Measurements from ENCODE around the gene A2ML1. TPM values are rescaled to one million over a fixed set of nuclear protein-coding genes. Genes with fewer than 3 reads are reported as not detected.
A peak's percentile ranks its signal among the peaks of the same experiment; 100 is the strongest.

A2ML1 gene
- polyA plus RNA-seq, 3 donors: not detected

DNA sequence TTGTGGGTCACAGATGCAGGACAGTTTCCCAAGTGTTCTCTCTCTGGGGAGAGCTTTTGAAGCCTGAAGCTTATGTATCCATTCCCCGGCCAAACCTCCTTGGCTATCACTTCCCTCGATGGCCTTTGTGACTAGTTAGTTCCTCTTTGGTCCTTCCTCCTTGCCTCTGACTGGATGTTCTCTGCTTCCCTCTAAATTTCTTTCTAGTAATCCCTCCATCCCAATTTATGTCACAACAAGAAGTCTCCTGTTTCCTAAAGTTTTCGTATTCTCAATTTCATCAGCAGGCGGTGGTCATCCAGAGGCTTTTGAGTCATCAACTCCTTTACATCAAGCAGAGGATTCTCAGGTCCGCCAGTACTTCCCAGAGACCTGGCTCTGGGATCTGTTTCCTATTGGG, 27.5 kb downstream of the A2ML1 start:
- Histone ChIP-seq H3K27ac (ENCODE audit: low read depth in 1 of 2, low read length in 2 of 2) (no peak overlapping the region), H3K9me3 (replicated peaks in 1 of 2; ENCODE audit: control insufficient read depth in 1 of 2, insufficient read depth in 1 of 2, low read length in 2 of 2) (no peaks in the 10 kb centered on the region), H3K4me3 (replicated peaks in 1 of 3; ENCODE audit: low read depth in 2 of 3, low read length in 3 of 3) (no peak overlapping the region), H3K4me1 (ENCODE audit: control insufficient read depth in 1 of 2, insufficient read depth in 2 of 2, low read length in 2 of 2) (peaks cover 23 to 30% of the 10 kb centered on the region in 2 donors), H3K27me3 (ENCODE audit: control insufficient read depth in 2 of 2, insufficient read depth in 2 of 2, low read length in 2 of 2) (no peaks in the 10 kb centered on the region), H3K36me3 (replicated peaks in 1 of 2; ENCODE audit: control insufficient read depth in 1 of 2, insufficient read depth in 2 of 2, low read length in 2 of 2) (no peaks in the 10 kb centered on the region), H3K79me2 (ENCODE audit: insufficient read depth, low read length) (no peaks in the 10 kb centered on the region), H4K20me1 (ENCODE audit: insufficient read depth, low read length) (no peaks in the 10 kb centered on the region), H3K9ac (ENCODE audit: insufficient read depth, low read length, poor library complexity, severe bottlenecking) (no peak overlapping the region), H3K4me2 (replicated peaks; ENCODE audit: extremely low read depth, low read length, poor library complexity, severe bottlenecking) (no peak overlapping the region), H2AFZ (ENCODE audit: insufficient read depth, low read depth, low read length, poor library complexity, severe bottlenecking) (no peak overlapping the region)
- H3K4me1 Mint-ChIP-seq: peaks cover 27% of the 10 kb centered on the region
- peaks cover 0 to 3% of the 10 kb centered on the region in 2 donors for H3K36me3 Mint-ChIP-seq
- peaks cover 0 to 1% (median 0%) of the 10 kb centered on the region in 7 donors for H3K9me3 Mint-ChIP-seq
- WGBS (ENCODE audit: insufficient coverage): 3% methylated on average over 3 of the region's 5 CpGs
- H3K27me3 Mint-ChIP-seq (ENCODE audit: low read depth in 3 of 3): peaks cover 1 to 7% (median 5%) of the 10 kb centered on the region in 3 donors
- intact Hi-C loops (cut with micrococcal nuclease): loop anchor here (10.0 kb wide), 2 partner anchors 165 to 185 kb away; partner anchors contain the start of gene MFAP5 (in 1 of the 2)
- TF ChIP-seq, protein P1, sequence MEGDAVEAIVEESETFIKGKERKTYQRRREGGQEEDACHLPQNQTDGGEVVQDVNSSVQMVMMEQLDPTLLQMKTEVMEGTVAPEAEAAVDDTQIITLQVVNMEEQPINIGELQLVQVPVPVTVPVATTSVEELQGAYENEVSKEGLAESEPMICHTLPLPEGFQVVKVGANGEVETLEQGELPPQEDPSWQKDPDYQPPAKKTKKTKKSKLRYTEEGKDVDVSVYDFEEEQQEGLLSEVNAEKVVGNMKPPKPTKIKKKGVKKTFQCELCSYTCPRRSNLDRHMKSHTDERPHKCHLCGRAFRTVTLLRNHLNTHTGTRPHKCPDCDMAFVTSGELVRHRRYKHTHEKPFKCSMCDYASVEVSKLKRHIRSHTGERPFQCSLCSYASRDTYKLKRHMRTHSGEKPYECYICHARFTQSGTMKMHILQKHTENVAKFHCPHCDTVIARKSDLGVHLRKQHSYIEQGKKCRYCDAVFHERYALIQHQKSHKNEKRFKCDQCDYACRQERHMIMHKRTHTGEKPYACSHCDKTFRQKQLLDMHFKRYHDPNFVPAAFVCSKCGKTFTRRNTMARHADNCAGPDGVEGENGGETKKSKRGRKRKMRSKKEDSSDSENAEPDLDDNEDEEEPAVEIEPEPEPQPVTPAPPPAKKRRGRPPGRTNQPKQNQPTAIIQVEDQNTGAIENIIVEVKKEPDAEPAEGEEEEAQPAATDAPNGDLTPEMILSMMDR (IDR thresholded peaks at IDR 0.05): no peak
- DNase-seq: peak; percentile 31 to 63 (median 55)
- H3K27ac Mint-ChIP-seq: peak overlapping the region in 2 of 7 donors; percentile 9 to 79
- no peak overlapping the region for H3K4me3 Mint-ChIP-seq

DNA sequence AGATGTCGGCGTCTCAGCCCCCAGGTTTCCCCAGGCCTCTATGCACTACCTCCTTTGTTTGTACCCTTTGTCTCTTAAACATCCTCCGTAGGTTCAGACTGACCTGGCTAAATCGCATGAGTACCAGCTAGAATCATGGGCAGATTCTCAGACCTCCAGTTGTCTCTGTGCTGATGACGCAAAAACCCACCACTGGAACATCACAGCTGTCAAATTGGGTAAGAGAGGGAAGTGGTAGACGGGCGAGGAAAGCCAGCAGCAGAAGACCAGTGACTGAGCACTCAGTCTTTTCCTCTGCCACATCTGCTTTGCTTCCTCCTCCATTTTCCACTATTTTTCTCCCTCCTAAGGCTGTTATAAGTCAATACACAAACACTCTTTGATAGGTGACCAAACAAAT, 29.7 kb downstream of the A2ML1 start:
- no CpG with 5 or more reads among the region's 7 CpGs for WGBS (ENCODE audit: insufficient coverage)
- TF ChIP-seq, protein P1 (IDR thresholded peaks at IDR 0.05): no peak
- H4K20me1 ChIP-seq (ENCODE audit: insufficient read depth, low read length): no peaks in the 10 kb centered on the region
- peaks cover 23 to 30% of the 10 kb centered on the region in 2 donors for H3K4me1 ChIP-seq (ENCODE audit: control insufficient read depth in 1 of 2, insufficient read depth in 2 of 2, low read length in 2 of 2)
- H3K4me2 ChIP-seq (replicated peaks; ENCODE audit: extremely low read depth, low read length, poor library complexity, severe bottlenecking): no peak overlapping the region
- no peak overlapping the region for H3K27ac ChIP-seq (ENCODE audit: low read depth in 1 of 2, low read length in 2 of 2)
- H3K36me3 ChIP-seq (replicated peaks in 1 of 2; ENCODE audit: control insufficient read depth in 1 of 2, insufficient read depth in 2 of 2, low read length in 2 of 2): no peaks in the 10 kb centered on the region
- H3K9me3 ChIP-seq (replicated peaks in 1 of 2; ENCODE audit: control insufficient read depth in 1 of 2, insufficient read depth in 1 of 2, low read length in 2 of 2): no peaks in the 10 kb centered on the region
- Mint-ChIP-seq H3K4me1 (peaks cover 27% of the 10 kb centered on the region), H3K36me3 (peaks cover 0 to 3% of the 10 kb centered on the region in 2 donors), H3K4me3 (no peak overlapping the region), H3K9me3 (peaks cover 0 to 1% (median 0%) of the 10 kb centered on the region in 7 donors), H3K27ac (peak overlapping the region in 2 of 7 donors; percentile 51 to 69), H3K27me3 (ENCODE audit: low read depth in 3 of 3) (peaks cover 1 to 5% (median 3%) of the 10 kb centered on the region in 3 donors)
- intact Hi-C loops (cut with micrococcal nuclease): loop anchor here (10.0 kb wide), 2 partner anchors 167 to 187 kb away; partner anchors contain the start of gene MFAP5 (in 1 of the 2)
- DNase-seq: peak; percentile 8 to 14 (median 13)
- H3K9ac ChIP-seq (ENCODE audit: insufficient read depth, low read length, poor library complexity, severe bottlenecking): no peak overlapping the region
- no peaks in the 10 kb centered on the region for H3K27me3 ChIP-seq (ENCODE audit: control insufficient read depth in 2 of 2, insufficient read depth in 2 of 2, low read length in 2 of 2)
- H3K4me3 ChIP-seq (replicated peaks in 1 of 3; ENCODE audit: low read depth in 2 of 3, low read length in 3 of 3): no peak overlapping the region
- H2AFZ ChIP-seq (ENCODE audit: insufficient read depth, low read depth, low read length, poor library complexity, severe bottlenecking): no peak overlapping the region
- H3K79me2 ChIP-seq (ENCODE audit: insufficient read depth, low read length): no peaks in the 10 kb centered on the region
